HepG2 (cell line): ENCODE data around the gene NRL. TPM values are rescaled to one million over a fixed set of nuclear protein-coding genes. Genes with fewer than 3 reads are reported as not detected.

Experiments
- ARID5B ChIP-seq: IDR thresholded peaks from 2 replicates; pipeline ENCODE4 v1.4.0; 2020; ENCODE audit warnings: mild to moderate bottlenecking, missing genetic modification reagents
- FOXJ3 ChIP-seq: sonication (generic); formaldehyde crosslinking; IDR thresholded peaks from 2 replicates; pipeline ENCODE4 v1.4.0; 2020; ENCODE audit warnings: missing genetic modification reagents, mild to moderate bottlenecking, borderline replicate concordance
- GTF2F1 ChIP-seq: fragments of 150-350 bp; IDR thresholded peaks from 2 replicates; pipeline ENCODE4 v1.6.1; 2014; ENCODE audit warnings: low read length
- IRX3 ChIP-seq: sonication (generic); formaldehyde crosslinking; IDR thresholded peaks from 2 replicates; pipeline ENCODE4 v1.8.1; 2023; ENCODE audit warnings: mild to moderate bottlenecking, low read depth, missing genetic modification reagents, borderline replicate concordance
- PAX8 ChIP-seq: sonication (generic); formaldehyde crosslinking; IDR thresholded peaks from 2 replicates; pipeline ENCODE4 v1.8.0; 2022; ENCODE audit warnings: mild to moderate bottlenecking, missing genetic modification reagents, borderline replicate concordance
- PBX3 ChIP-seq: sonication (generic); formaldehyde crosslinking; IDR thresholded peaks from 2 replicates; pipeline ENCODE4 v1.8.1; 2023; ENCODE audit warnings: missing genetic modification reagents, inconsistent platforms, borderline replicate concordance
- TFDP2 ChIP-seq: sonication (generic); formaldehyde crosslinking; IDR thresholded peaks from 2 replicates; pipeline ENCODE4 v1.4.0; 2020; ENCODE audit warnings: missing genetic modification reagents
- ZNF232 ChIP-seq: sonication (generic); formaldehyde crosslinking; IDR thresholded peaks from 2 replicates; pipeline ENCODE4 v1.4.0; 2020; ENCODE audit warnings: missing genetic modification reagents, borderline replicate concordance
- ZNF234 ChIP-seq: sonication (generic); formaldehyde crosslinking; conservative IDR thresholded peaks from 2 replicates; pipeline ENCODE4 v1.5.1; 2020; ENCODE audit warnings: mild to moderate bottlenecking, missing genetic modification reagents
- ZNF367 ChIP-seq: sonication (generic); formaldehyde crosslinking; IDR thresholded peaks from 2 replicates; pipeline ENCODE4 v1.4.0; 2020; ENCODE audit warnings: missing genetic modification reagents, borderline replicate concordance
- polyA plus RNA-seq, 8 experiments: library from polyadenylated mRNA; depleted of rRNA in 3 of 8; stranded (reverse) in 7 of 8; unstranded in 1 of 8; fragments of >200 nt; fragmentation: Illumina TruSeq in 4 of 8; extraction: Trizol in 4 of 8; gene quantifications; 2 replicates each; pipeline versions ENCODE4 v1.2.1 to v1.2.3, GENCODE V29; 2011 to 2016; ENCODE audit warnings: low read depth in 4 of 8, missing spikeins in 1 of 8, mixed read lengths in 1 of 8; ENCODE audit not compliant: insufficient read depth in 1 of 8
- total RNA-seq, 5 experiments: library from RNA; depleted of rRNA; stranded (reverse); fragments of >200 nt; fragmentation: Illumina TruSeq; extraction: Trizol; gene quantifications; 2 replicates each; pipeline ENCODE4 v1.2.3, GENCODE V29; 2016; ENCODE audit warnings: low read depth in 1 of 5

Gene NRL
- total and polyA plus RNA-seq, 2 of the 13 experiments (the other 11 are each of a cell fraction or from before 2014, with no cell fraction given): 2.5 to 4.7 TPM

GRCh38 chr14:24032727-24033418 is 81.9 kb downstream of the NRL start (continued):
- TF ChIP-seq ARID5B (CRISPR knock-in tag) (peak; percentile 96), ZNF367 (no peak), PBX3 (CRISPR knock-in tag) (no peak), TFDP2 (0 out of 2 replicates have a peak, but pooled peaks have one; percentile 24), GTF2F1 (no peak), ZNF234 (CRISPR knock-in tag) (no peak), PAX8 (CRISPR knock-in tag) (no peak), FOXJ3 (CRISPR knock-in tag) (no peak), ZNF232 (CRISPR knock-in tag) (no peak), IRX3 (CRISPR knock-in tag) (no peak)
- TF ChIP-seq, all 625 proteins: peak for 123
